ENCODE results near the gene HABP2.

Gene HABP2

GRCh38 chr10:113527211-113527906 is 25.5 kb upstream of the HABP2 start:
- DNase-seq: peak; percentile 61

- DNase-seq: no peak
Measured at GRCh38 chr10:113528876-113529275, 24.0 kb upstream of the HABP2 start.

GRCh38 chr10:113529575-113529974 is 23.3 kb upstream of the HABP2 start:
- no peak for DNase-seq

- DNase-seq: no peak
Measured at GRCh38 chr10:113530476-113530875, 22.4 kb upstream of the HABP2 start.

- no peak for DNase-seq
Measured at GRCh38 chr10:113532724-113533123, 20.1 kb upstream of the HABP2 start.

GRCh38 chr10:113533801-113534200 is 19.1 kb upstream of the HABP2 start:
- no peak for DNase-seq

- DNase-seq: no peak
Measured at GRCh38 chr10:113534423-113534822, 18.4 kb upstream of the HABP2 start.

- DNase-seq: no peak
Measured at GRCh38 chr10:113537672-113538071, 15.2 kb upstream of the HABP2 start.

- DNase-seq: peak; percentile 11
Measured at GRCh38 chr10:113538151-113538550, 14.7 kb upstream of the HABP2 start.

GRCh38 chr10:113539789-113540188 is 13.1 kb upstream of the HABP2 start:
- DNase-seq: peak; percentile 77

- no peak for DNase-seq
Measured at GRCh38 chr10:113540845-113541548, 11.9 kb upstream of the HABP2 start.

GRCh38 chr10:113541549-113541927 is 11.3 kb upstream of the HABP2 start:
- no peak for DNase-seq

GRCh38 chr10:113543107-113543955 is 9.5 kb upstream of the HABP2 start:
- no peak for DNase-seq

- DNase-seq: no peak
Measured at GRCh38 chr10:113544392-113544791, 8.5 kb upstream of the HABP2 start.

- no peak for DNase-seq
Measured at GRCh38 chr10:113547426-113547825, 5.4 kb upstream of the HABP2 start.

- no peak for DNase-seq
Measured at GRCh38 chr10:113549856-113550255, 3.0 kb upstream of the HABP2 start.

- DNase-seq: peak; percentile 26
Measured at GRCh38 chr10:113550365-113550764, 2.5 kb upstream of the HABP2 start.

GRCh38 chr10:113552014-113552413 is 839 bp upstream of the HABP2 start:
- DNase-seq: no peak

- DNase-seq: no peak
Measured at GRCh38 chr10:113553149-113553548, 296 bp downstream of the HABP2 start.

GRCh38 chr10:113554214-113554613 is 1.4 kb downstream of the HABP2 start:
- no peak for DNase-seq

GRCh38 chr10:113555245-113555644 is 2.4 kb downstream of the HABP2 start:
- DNase-seq: no peak

GRCh38 chr10:113555751-113556150 is 2.9 kb downstream of the HABP2 start:
- no peak for DNase-seq

GRCh38 chr10:113557424-113557862 is 4.6 kb downstream of the HABP2 start:
- DNase-seq: peak; percentile 13

- no peak for DNase-seq
Measured at GRCh38 chr10:113557903-113558321, 5.1 kb downstream of the HABP2 start.

All from fibroblast of upper back skin (primary cell).